ENCODE results near the gene CSN1S1.

DNA sequence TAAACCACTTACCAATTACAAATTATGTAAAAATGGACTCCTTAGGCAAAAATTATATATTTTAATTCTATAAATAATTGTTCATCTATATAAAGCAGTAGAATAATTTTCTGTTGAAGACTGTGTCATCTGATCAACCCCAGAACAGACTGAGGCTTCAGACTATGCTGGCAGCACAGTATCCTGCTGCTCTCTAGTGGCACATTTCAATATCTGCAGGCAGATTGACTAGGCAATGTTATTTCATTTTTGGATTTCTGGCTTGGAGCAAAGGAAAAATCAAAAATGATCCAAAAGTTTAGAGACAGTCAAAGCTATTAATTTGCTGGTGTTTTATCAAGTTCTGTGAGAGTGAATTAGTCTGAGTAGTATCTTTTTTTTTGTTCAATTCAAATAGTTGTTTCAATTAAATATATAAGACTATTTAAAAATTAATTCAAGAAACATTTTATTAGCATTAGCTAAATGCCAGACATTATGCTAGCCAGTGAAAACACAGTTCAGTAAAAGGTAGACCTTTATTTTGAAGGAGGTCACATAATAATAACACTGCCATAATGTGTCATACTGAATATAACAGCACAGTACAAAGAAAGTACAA is 49.6 kb upstream of the CSN1S1 start:
- TF ChIP-seq, protein P1, sequence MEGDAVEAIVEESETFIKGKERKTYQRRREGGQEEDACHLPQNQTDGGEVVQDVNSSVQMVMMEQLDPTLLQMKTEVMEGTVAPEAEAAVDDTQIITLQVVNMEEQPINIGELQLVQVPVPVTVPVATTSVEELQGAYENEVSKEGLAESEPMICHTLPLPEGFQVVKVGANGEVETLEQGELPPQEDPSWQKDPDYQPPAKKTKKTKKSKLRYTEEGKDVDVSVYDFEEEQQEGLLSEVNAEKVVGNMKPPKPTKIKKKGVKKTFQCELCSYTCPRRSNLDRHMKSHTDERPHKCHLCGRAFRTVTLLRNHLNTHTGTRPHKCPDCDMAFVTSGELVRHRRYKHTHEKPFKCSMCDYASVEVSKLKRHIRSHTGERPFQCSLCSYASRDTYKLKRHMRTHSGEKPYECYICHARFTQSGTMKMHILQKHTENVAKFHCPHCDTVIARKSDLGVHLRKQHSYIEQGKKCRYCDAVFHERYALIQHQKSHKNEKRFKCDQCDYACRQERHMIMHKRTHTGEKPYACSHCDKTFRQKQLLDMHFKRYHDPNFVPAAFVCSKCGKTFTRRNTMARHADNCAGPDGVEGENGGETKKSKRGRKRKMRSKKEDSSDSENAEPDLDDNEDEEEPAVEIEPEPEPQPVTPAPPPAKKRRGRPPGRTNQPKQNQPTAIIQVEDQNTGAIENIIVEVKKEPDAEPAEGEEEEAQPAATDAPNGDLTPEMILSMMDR (IDR thresholded peaks at IDR 0.05) = peak in 3 of 4 experiments; percentile 39 to 56 (median 53)
- TF ChIP-seq POLR2AphosphoS5 (IDR thresholded peaks at IDR 0.05) = no peak
- TF ChIP-seq POLR2A (IDR thresholded peaks at IDR 0.05) = no peak
- TF ChIP-seq EP300 (IDR thresholded peaks at IDR 0.05) = no peak

Data from sigmoid colon (tissue), 4 donors.